Endothelial cell of umbilical vein (primary cell): ENCODE results near the gene GPR137. TPM values are rescaled to one million over a fixed set of nuclear protein-coding genes. Genes with fewer than 3 reads are reported as not detected.
A peak's percentile ranks its signal among the peaks of the same experiment; 100 is the strongest.

Source experiments
- BruUV-seq: library from RNA; stranded (reverse); fragments of 400-500 nt; replicated peaks from 2 replicates; lab custom pipeline; 2021; lab: Mats Ljungman, UMichigan
- CTCF ChIA-PET: fragments of 300-600, 350-600 bp; sonication (Branson Sonifier 250); formaldehyde crosslinking; loops from one replicate; lab custom pipeline; 2021; ENCODE audit warnings: antibody characterized with exemption, inconsistent platforms; lab: Charles Lee
- POLR2A ChIA-PET: fragments of 300-600, 350-600 bp; sonication (Branson Sonifier 250); formaldehyde crosslinking; loops from one replicate; lab custom pipeline; 2021; ENCODE audit warnings: antibody characterized with exemption, inconsistent platforms; lab: Charles Lee
- DNase-seq: peaks from one replicate; pipeline ENCODE4 v3.0.0-alpha.2; 2011; ENCODE audit warnings: low read depth, low spot score
- FAIRE-seq: peaks from 2 replicates; lab custom pipeline; 2011; peaks lifted over from hg19 to GRCh38; lab: Jason Lieb, UNC
- H2AFZ ChIP-seq: 2 replicates; pipeline ENCODE4 v1.6.0; 2012; ENCODE audit warnings: low read depth, low read length, control low read depth, inconsistent platforms
- H3K27ac ChIP-seq: 2 replicates; pipeline ENCODE4 v1.5.1; 2011; ENCODE audit warnings: low read depth, mild to moderate bottlenecking, control low read depth, low read length, moderate library complexity; ENCODE audit not compliant: insufficient read depth
- H3K27me3 ChIP-seq, 2 experiments: 2 replicates each; pipeline versions ENCODE4 v1.6.0 to v1.6.1; 2011; ENCODE audit warnings: low read length in 2 of 2, mixed read lengths in 1 of 2; ENCODE audit not compliant: control insufficient read depth in 2 of 2, insufficient read depth in 2 of 2
- H3K36me3 ChIP-seq, 2 experiments: 2 replicates in 1 of 2; 3 replicates in 1 of 2; pipeline ENCODE4 v1.5.1; 2011; ENCODE audit warnings: low read length in 2 of 2, mild to moderate bottlenecking in 1 of 2, moderate library complexity in 1 of 2; ENCODE audit not compliant: control insufficient read depth in 2 of 2, insufficient read depth in 2 of 2; ENCODE audit errors: extremely low read depth in 1 of 2
- H3K4me1 ChIP-seq: 3 replicates; pipeline ENCODE4 v1.5.1; 2011; ENCODE audit warnings: mild to moderate bottlenecking, low read length; ENCODE audit not compliant: control insufficient read depth, insufficient read depth; ENCODE audit errors: extremely low read depth
- H3K4me2 ChIP-seq: 2 replicates; pipeline ENCODE4 v1.6.1; 2011; ENCODE audit warnings: low read length, control low read depth, mixed read lengths; ENCODE audit not compliant: insufficient read depth
- H3K4me3 ChIP-seq, 3 experiments: fragments of 200-600 bp in 1 of 3; sonication (generic), shearing (Covaris generic) in 1 of 3; replicated peaks in 1 of 3; 2 replicates each; pipeline ENCODE4 v1.5.1; 2011 to 2016; ENCODE audit warnings: control low read depth in 3 of 3, low read length in 3 of 3, mild to moderate bottlenecking in 2 of 3, inconsistent platforms in 1 of 3, low read depth in 1 of 3, moderate library complexity in 1 of 3; ENCODE audit not compliant: insufficient read depth in 1 of 3
- H3K79me2 ChIP-seq: 2 replicates; pipeline ENCODE4 v1.6.0; 2012; ENCODE audit warnings: low read length, inconsistent platforms; ENCODE audit not compliant: control insufficient read depth, insufficient read depth
- H3K9ac ChIP-seq: replicated peaks from 2 replicates; pipeline ENCODE3; 2011; ENCODE audit warnings: low read length, control low read depth; ENCODE audit not compliant: insufficient read depth; ENCODE audit errors: extremely low read depth
- H3K9me1 ChIP-seq: replicated peaks from 3 replicates; pipeline ENCODE4 v1.6.0; 2011; ENCODE audit warnings: mild to moderate bottlenecking, low read length; ENCODE audit not compliant: control insufficient read depth, insufficient read depth; ENCODE audit errors: extremely low read depth
- H3K9me3 ChIP-seq: replicated peaks from 2 replicates; pipeline ENCODE4 v1.5.1; 2012; ENCODE audit warnings: low read length, inconsistent platforms; ENCODE audit not compliant: control insufficient read depth, insufficient read depth
- H4K20me1 ChIP-seq: replicated peaks from 2 replicates; pipeline ENCODE3; 2011; ENCODE audit warnings: mild to moderate bottlenecking, low read length; ENCODE audit not compliant: control insufficient read depth, insufficient read depth; ENCODE audit errors: extremely low read depth
- FOS ChIP-seq: IDR thresholded peaks from 2 replicates; pipeline ENCODE4 v1.6.1; 2011; ENCODE audit warnings: mild to moderate bottlenecking, low read length, moderate library complexity, borderline replicate concordance; ENCODE audit not compliant: insufficient read depth
- JUN ChIP-seq: IDR thresholded peaks from 2 replicates; pipeline ENCODE4 v1.6.1; 2011; ENCODE audit warnings: borderline replicate concordance, low read depth; ENCODE audit not compliant: insufficient read length, insufficient read depth
- MYC ChIP-seq: IDR thresholded peaks from one replicate; pipeline ENCODE4 v1.6.1; 2011; ENCODE audit warnings: mild to moderate bottlenecking, low read depth, low read length
- POLR2A ChIP-seq: IDR thresholded peaks from 2 replicates; pipeline ENCODE4 v1.6.1; 2012; ENCODE audit warnings: low read depth, mild to moderate bottlenecking, control low read depth, low read length
- POLR2AphosphoS5 ChIP-seq: IDR thresholded peaks from 2 replicates; pipeline ENCODE4 v1.6.1; 2012; ENCODE audit warnings: low read depth, mild to moderate bottlenecking, control low read depth, low read length, moderate library complexity; ENCODE audit not compliant: insufficient read depth
- dilution Hi-C: fragments of 300-500 bp; cut with MboI; formaldehyde crosslinking; loops from one replicate; pipeline ENCODE4 v1.15.0; 2019; ENCODE audit warnings: low sequenced_read_pairs; ENCODE audit not compliant: extremely low pct_ligation_motif_present
- intact Hi-C: fragments of 100-400 bp; cut with micrococcal nuclease; formaldehyde crosslinking; loops from one replicate; pipeline ENCODE4 v1.10.0; 2022
- polyA plus RNA-seq, 4 experiments: library from polyadenylated mRNA; depleted of rRNA in 3 of 4; stranded (reverse) in 3 of 4; unstranded in 1 of 4; fragments of >200 nt; gene quantifications; 2 replicates each; pipeline versions ENCODE4 v1.2.1 to v1.2.3, GENCODE V29; 2011 to 2012; ENCODE audit warnings: missing spikeins in 1 of 4
- total RNA-seq: library from RNA; stranded (reverse); gene quantifications from 2 replicates; pipeline ENCODE4 v1.2.3, GENCODE V29; 2021
- TF ChIP-seq, protein P1 (sequence below), 2 donors: IDR thresholded peaks; 1 replicate in 1 of 2; 2 replicates in 1 of 2; pipeline ENCODE4 v1.5.1; 2011; ENCODE audit warnings: low read length in 2 of 2, mild to moderate bottlenecking in 2 of 2, moderate library complexity in 2 of 2, control low read depth in 1 of 2, inconsistent platforms in 1 of 2, low read depth in 1 of 2; ENCODE audit not compliant: insufficient read depth in 1 of 2; ENCODE audit errors: extremely low read depth in 1 of 2
- TF ChIP-seq, protein P2 (sequence below): IDR thresholded peaks from 2 replicates; pipeline ENCODE4 v1.6.1; 2011; ENCODE audit not compliant: insufficient read depth, insufficient read length

GPR137 gene
- total and polyA plus RNA-seq, 2 donors (not counting 3 experiments of a cell fraction or from before 2014, with no cell fraction given), result 40.9 to 42.5 TPM

DNA sequence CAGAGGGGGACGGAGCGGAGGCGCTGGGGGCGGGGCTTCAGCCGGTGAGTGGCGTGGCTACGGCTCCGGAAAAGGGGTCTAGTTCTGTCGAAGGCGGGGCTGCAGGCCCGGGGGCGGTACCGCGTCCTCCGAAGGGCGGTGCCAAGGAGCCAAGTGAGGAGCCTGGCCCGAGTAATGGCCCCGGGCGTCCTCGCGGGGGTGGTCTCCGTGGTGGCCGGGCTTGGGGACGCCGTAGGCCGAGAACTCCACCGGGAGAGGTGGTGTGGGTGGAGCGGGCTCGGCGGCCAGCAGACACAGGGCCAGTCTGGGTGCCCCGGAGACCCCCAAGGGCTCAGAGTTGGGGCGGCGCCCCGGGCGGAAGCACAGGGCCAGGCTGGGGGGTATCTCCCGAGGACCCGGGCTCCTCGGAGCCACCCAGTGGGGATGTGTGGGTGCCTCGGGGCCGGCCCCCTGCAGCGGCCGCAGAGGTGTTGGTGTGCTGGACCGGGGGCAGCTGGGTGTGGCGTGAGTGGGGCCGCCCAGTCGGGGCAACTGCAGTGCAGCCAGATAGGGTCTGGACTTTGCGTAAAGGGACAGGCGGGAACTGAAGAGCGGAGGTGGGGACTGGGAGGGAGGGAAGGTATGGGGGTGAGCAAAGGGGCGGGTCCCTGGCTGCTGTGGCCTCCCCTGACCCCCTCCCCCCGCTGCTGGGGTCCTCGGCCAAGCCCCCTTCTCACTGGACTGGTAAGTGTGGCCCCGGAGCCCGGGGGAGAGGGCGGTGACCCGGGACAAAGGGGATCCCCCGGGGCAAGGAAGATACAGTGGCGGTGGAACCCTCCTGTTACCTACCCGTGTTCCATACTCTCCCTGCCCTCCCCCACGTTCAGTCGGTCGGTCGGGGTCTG is 43.9 kb upstream of the GPR137 start:
- POLR2A ChIA-PET, result interaction anchor here (0.7 to 1.0 kb wide), 4 partner anchors 16 to 30 kb away, joined by 3 to 10 read pairs (median 3); partner anchors contain the start of genes NUDT22 and TRPT1
- Histone ChIP-seq H3K27me3 (no peaks in the 10 kb centered on the region), H3K9ac (peak overlapping the region; percentile 65), H3K9me1 (no peaks in the 10 kb centered on the region), H3K27ac (peak overlapping the region; percentile 24), H4K20me1 (no peaks in the 10 kb centered on the region), H3K4me1 (peaks cover 15% of the 10 kb centered on the region), H2AFZ (no peak overlapping the region), H3K36me3 (peaks cover 6 to 18% of the 10 kb centered on the region in 2 experiments), H3K4me3 (peak overlapping the region; percentile 61 to 93 (median 67)), H3K79me2 (peaks cover 40% of the 10 kb centered on the region), H3K9me3 (no peaks in the 10 kb centered on the region), H3K4me2 (peak overlapping the region; percentile 55)
- intact Hi-C loops, result loop anchor here (1.0 to 5.0 kb wide), 6 partner anchors 11 to 241 kb away; partner anchors contain the start of genes DNAJC4, ESRRA, NUDT22 and RPS6KA4
- FAIRE-seq (peak; percentile 72), DNase-seq (no peak)
- TF ChIP-seq POLR2AphosphoS5 (peak; percentile 79), MYC (no peak), POLR2A (peak; percentile 52), FOS (no peak), JUN (no peak)
- TF ChIP-seq, protein P1, sequence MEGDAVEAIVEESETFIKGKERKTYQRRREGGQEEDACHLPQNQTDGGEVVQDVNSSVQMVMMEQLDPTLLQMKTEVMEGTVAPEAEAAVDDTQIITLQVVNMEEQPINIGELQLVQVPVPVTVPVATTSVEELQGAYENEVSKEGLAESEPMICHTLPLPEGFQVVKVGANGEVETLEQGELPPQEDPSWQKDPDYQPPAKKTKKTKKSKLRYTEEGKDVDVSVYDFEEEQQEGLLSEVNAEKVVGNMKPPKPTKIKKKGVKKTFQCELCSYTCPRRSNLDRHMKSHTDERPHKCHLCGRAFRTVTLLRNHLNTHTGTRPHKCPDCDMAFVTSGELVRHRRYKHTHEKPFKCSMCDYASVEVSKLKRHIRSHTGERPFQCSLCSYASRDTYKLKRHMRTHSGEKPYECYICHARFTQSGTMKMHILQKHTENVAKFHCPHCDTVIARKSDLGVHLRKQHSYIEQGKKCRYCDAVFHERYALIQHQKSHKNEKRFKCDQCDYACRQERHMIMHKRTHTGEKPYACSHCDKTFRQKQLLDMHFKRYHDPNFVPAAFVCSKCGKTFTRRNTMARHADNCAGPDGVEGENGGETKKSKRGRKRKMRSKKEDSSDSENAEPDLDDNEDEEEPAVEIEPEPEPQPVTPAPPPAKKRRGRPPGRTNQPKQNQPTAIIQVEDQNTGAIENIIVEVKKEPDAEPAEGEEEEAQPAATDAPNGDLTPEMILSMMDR (IDR thresholded peaks at IDR 0.05; ENCODE audit: extremely low read depth in 1 of 2, insufficient read depth in 1 of 2, low read depth in 1 of 2, low read length in 2 of 2), result no peak
- TF ChIP-seq, protein P2, sequence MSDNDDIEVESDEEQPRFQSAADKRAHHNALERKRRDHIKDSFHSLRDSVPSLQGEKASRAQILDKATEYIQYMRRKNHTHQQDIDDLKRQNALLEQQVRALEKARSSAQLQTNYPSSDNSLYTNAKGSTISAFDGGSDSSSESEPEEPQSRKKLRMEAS, result peak; percentile 5
- no TSS peak for BruUV-seq
- dilution Hi-C loops, result no loop called here
- CTCF ChIA-PET, result interaction anchor here (0.8 to 5.0 kb wide), 6 partner anchors 37 to 115 kb away, joined by 3 to 36 read pairs (median 6); partner anchors contain the start of genes CATSPERZ and STIP1
